Epidermal melanocyte (primary cell): ENCODE data around the gene VSIG10L2.
"Not testable (repeated sequence)": the region's sequence is repeated elsewhere in the genome, so short reads cannot be mapped to it uniquely, and the experiment has no call there.

Experiments
- DNase-seq: peaks from one replicate; pipeline ENCODE4 v3.0.0; 2011; ENCODE audit warnings: low spot score; ENCODE audit not compliant: insufficient read length

Gene VSIG10L2

DNA sequence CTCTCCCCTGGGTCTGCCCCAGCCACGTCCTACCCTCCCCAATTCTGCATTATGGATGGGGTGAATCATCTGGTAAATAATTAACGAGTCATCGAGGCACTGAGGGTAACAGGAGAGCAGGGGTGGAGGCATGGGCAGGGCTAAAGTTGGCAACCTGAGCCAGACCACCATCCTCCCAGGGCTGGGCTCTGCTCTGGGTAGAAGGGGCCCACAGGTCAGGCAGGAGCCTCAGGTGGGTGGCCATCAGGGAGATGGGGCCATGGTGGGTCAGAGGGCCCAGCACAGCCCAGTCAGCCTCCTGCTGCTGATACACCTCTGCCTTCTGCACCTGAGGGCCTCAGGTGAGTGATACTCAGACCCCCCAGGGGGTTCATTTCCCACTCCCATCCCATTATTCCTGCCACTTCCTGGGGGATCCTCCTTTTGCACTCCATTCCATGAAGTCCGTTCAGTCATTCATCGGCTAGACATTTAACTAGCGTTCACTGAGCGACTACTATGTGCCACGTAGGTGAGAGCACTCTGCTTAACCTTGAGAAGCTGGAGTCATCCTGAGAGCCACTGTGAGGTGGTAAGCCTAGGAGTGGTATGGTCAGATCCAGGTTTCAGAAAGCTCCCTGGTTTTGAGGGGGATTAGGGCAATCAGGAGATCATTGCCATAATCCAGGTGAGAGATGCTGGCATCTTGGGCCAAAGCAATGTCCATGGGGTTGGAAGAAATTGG is at the start of gene VSIG10L2:
VSIG10L2 (plus strand) TSS at position 248 of the 724 bp plus-strand sequence; CDS start at position 260, 12 bp downstream.
- no peak for DNase-seq

GRCh38 chr11:125901872-125902271 is 44.0 kb upstream of the VSIG10L2 start:
- no peak for DNase-seq

DNA sequence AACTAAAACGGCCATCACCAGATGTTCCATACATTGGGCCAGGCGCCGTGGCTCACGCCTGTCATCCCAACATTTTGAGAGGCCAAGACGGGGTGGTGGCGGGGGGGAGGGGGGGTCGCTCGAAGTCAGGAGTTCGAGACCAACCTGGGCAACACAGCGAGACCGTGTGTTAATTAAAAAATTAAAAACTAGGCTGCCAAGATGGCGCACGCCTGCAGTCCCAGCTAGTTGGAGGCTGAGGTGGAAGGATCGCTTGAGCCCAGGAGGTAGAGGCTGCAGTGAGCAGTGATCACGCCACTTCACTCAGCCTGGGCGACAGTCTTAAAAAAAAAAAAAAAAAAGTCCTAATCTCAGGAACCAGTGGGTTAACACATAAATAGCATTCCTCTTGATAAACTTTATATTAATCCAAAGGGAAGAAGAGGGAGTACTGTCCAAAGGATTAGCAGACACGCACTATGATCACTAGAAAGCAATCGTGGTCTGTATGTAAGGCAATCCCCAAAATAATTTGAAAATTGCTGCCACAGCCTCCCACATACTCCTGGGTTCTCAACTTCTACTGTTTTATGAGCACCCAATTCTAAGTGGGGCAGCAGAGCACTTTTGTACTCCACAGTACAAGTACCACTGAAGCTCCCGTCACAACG is 43.4 kb upstream of the VSIG10L2 start:
- DNase-seq = no peak

DNA sequence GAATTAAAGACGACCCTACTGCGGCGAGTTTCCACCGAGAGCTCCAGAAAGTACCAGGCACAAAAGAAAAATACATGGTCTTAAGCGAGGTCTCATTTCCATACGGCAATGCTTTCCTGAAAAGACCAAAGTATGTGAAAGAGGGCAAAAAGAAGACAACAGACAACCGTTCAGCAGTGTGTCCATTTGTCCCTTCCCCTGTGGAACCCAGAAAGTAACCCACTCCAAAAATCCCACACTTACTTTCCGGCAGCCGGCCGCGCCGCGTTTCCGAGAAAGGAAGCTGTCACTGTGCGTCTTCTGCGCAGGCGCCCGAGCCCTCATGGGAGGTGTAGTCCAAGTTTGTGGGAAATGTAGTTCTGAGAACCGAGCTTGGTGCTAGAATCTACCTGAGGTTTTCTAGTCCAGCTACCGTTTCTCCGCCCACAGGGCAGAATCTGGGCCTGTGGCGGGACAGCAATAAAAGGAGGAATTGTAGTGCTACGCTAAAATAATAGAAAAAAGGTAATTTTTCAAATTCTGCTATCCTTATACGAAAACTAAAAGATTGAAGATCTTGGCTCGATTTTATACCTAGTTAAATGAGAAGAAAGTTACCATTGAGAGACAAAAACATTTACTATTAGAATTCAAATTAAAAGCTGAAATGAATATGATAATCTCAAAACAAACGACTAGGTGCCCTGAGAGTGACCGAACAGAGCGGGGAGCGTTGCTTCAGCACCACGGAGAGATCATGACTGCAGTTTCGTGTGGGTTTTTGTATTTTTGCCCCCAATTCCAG is 42.7 kb upstream of the VSIG10L2 start, which contains the start of gene PUS3:
PUS3 (minus strand) TSS at position 280 of the 784 bp plus-strand sequence. CDS start 6,922 bp downstream, outside the sequence.
- peak; percentile 79 for DNase-seq

DNA sequence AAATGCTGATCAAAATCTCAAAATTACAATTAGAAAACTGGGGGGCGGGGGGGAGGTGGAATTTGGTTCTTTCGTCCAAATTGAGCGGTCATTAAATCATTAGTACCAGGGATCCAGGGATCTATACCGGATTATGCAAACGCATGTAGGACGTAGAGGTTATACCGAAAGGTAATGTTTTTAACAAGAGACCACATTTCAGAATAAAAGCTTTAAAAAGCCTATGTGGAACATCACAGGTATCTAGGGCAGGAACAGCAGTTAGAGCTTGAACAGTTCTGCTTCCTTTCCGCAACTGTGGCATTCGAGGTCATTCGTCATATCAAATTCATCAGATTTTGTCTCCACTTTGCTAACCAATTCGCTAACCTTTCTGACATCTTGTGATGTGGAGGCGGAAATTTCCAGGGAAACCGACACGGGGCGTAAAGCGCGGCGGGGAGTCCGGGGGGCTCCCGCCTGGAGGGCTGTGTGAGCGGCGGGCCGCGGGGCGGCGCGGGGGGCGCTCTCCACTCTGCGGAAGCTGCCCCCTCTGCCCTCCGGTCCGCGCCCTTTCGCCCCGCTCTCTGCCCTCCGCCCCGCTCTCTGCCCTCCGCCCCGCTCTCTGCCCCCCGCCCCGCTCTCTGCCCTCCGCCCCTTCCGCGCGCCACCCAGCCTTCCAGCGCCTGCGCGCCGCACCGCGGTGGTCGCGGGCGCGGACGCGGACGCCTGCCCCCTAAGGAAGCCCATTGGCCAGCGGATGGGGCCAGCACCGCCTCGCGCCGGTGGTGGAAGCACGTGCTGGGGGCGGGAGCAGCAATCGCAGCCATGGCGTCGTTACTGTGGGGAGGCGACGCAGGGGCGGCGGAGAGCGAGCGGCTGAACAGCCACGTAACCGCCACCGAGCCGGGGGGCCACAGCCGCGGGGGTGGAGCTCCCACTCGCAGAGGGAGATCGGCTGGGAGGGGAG is 41.9 kb upstream of the VSIG10L2 start, which contains the start of gene DDX25:
DDX25 (plus strand) TSS at position 798 of the 949 bp plus-strand sequence; CDS start at position 808, 10 bp downstream.
- DNase-seq = no peak

DNA sequence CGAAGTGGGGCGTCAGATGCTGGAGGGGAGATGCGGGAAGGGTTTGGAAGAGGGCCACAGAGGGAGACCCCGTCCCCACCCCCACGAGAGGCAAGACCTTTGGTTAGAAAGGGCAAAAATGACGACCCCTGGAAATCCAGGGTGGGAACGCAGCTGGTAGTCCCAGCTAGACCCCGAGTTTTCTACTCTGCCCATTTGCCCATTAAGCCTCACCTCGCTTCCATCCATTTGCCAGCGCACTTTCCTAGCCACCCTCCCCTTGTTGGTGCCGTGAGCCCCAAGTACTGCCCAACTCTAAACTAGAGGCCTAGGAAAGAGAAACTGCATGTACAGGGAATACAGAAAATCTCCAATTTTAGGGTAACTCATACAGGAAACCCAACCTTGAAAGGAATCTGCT is 41.2 kb upstream of the VSIG10L2 start:
- no peak for DNase-seq

DNA sequence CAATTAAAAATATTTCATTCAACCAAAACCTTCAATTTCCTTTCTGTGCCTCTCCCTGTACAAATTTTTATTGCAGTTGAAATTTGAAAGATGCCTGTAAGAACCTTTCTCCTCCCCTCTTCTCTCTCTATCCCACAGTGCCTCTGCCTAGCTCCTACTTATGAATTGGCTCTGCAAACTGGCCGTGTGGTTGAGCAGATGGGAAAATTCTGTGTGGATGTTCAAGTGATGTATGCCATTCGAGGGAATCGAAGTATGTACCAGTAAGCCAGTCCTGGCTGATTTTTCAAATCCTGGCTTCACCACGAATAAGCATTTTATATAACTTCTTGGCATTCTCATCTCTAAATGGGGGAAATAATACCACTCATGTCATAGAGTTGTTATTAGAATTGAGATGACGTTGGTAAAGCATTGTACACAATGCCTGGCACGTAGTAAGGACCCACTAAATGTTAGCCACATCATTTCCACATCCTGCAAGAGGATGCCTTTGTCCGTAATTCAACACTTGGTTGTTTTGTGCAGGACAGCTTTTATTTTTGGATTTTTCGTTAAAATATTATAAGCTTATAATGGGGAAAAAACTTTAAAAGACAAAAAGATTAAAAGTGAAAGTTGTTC is 35.5 kb upstream of the VSIG10L2 start:
- DNase-seq = no peak

DNA sequence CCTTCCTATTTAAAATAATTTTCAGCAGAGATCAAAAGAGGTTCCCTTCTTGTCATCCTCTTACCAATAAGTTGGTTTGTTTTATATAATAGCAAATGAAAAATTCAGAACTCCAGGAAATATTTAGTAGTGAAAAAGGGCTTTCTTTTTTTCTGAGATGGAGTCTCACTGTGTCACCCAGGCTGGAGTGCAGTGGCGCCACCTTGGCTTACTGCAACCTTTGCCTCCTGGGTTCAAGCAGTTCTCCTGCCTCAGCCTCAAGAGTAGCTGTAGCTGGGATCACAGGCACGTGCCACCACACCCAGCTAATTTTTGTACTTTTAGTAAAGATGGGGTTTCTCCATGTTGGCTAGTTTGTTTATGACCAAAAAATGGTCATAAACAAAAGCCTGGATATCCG is 31.2 kb upstream of the VSIG10L2 start:
- not testable (repeated sequence) for DNase-seq

DNA sequence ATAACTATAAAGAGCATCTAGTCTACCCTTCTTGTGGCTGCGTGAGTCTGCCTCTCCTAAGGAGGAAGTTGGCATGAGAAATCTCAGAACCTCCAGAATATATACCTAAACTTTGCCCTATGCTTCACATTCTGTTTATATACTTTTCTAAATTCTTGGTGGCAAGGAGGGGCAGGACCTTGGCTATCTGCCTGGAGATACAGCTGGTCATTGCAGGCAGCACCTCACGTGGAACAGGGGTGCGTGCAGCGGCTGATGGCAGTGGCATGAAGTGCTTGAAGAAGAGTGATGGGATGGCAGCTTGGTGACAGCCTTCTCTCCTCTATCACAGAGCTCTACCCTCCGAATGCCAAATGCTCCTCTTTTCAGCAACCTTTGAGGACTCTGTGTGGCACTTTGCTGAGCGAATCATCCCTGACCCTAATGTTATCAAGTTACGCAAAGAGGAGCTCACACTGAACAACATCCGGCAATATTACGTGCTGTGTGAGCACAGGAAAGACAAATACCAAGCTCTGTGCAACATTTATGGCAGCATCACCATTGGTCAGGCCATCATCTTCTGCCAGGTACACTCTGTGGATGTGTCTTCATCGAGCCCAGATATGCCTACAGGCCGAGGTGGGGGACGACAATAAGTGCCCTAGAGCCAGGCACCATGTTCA is 29.0 kb upstream of the VSIG10L2 start:
- no peak for DNase-seq

GRCh38 chr11:125918140-125918840 is 27.6 kb upstream of the VSIG10L2 start:
- no peak for DNase-seq

DNA sequence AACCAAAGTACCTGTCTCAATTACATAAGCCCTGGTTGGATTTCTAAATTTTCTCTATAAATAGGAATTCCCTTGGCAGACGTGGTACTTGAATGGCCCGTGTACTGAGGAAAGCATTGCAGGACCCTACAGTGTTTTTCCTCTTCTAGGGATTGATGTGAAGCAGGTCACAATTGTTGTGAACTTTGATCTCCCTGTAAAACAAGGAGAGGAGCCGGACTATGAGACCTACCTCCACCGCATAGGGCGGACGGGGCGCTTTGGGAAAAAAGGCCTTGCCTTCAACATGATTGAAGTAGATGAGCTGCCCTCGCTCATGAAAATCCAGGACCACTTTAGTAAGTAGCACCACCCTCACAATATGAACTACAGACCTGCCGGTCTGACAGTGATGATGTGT is 24.8 kb upstream of the VSIG10L2 start:
- no peak for DNase-seq

GRCh38 chr11:125922156-125922555 is 23.7 kb upstream of the VSIG10L2 start:
- DNase-seq = no peak

GRCh38 chr11:125923012-125923579 is 22.7 kb upstream of the VSIG10L2 start:
- peak; percentile 58 for DNase-seq

DNA sequence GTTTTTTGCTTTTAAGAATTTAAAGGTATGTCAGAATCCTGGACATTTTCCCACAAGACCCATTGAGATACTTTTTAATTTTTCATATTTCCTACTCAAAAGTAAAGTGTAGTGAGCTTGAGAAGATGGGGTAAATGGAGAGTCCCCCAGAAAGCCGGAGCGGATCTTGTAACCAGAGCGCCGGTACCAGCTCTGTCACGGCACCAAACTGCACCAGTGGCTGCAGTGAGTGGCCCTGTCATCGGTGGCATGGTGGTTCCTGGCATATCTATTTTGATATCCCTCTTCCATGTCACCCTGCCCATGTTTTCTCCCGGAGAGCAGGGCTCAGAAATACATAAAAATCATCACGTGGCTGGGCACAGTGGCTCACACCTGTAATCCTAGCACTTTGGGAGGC is 22.2 kb upstream of the VSIG10L2 start:
- DNase-seq = no peak

- DNase-seq = no peak
Observed at GRCh38 chr11:125924384-125925007, 21.3 kb upstream of the VSIG10L2 start.

DNA sequence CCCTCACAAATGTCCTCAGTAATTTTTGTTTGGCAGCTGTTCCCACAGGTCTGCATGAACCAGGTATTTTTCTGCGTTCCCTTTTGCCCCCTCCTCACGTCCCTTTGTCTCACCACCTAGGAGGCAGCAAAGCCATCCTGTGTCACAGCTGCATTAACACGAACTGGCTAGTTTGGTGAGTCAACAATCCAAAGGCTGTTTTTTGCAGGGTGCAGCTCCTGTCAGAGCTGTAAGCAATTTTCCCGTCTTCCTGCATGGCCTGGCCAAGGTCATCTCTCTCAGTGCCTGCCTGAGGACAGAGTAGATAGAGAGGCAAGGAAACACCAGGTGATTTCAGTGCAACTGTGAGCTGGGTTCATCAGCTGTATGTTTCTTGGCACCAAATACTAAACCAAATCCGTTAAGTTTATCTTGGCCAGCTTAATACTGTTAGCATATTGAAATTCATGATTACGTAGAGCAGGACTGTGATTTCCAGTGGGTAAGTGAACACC is 20.6 kb upstream of the VSIG10L2 start:
- no peak for DNase-seq

- DNase-seq = no peak
Observed at GRCh38 chr11:125925804-125926203, 20.0 kb upstream of the VSIG10L2 start.

- DNase-seq = no peak
Observed at GRCh38 chr11:125926682-125927081, 19.2 kb upstream of the VSIG10L2 start.
